Liver (tissue), 9 donors: ENCODE measurements around the gene KXD1. TPM values are rescaled to one million over a fixed set of nuclear protein-coding genes. Genes with fewer than 3 reads are reported as not detected.

Experiments
- DNase-seq: peaks from one replicate; pipeline ENCODE4 v3.0.0-alpha.2; 2017; ENCODE audit warnings: low spot score
- H3K27ac ChIP-seq, 2 donors: one replicate each; pipeline ENCODE4 v1.7.0; 2013; ENCODE audit warnings: inconsistent platforms in 2 of 2, low read length in 2 of 2, control low read depth in 1 of 2, low read depth in 1 of 2, mild to moderate bottlenecking in 1 of 2
- H3K27me3 ChIP-seq, 4 donors: one replicate each; pipeline versions ENCODE4 v1.6.1 to v1.7.0; 2013; ENCODE audit warnings: low read length in 3 of 4, inconsistent platforms in 1 of 4, mild to moderate bottlenecking in 1 of 4, moderate library complexity in 1 of 4; ENCODE audit not compliant: control insufficient read depth in 4 of 4, insufficient read depth in 4 of 4
- H3K36me3 ChIP-seq, 4 donors: one replicate each; pipeline versions ENCODE4 v1.6.1 to v1.7.0; 2013; ENCODE audit warnings: low read length in 3 of 4, mild to moderate bottlenecking in 3 of 4, low read depth in 1 of 4, moderate library complexity in 1 of 4; ENCODE audit not compliant: control insufficient read depth in 4 of 4, insufficient read depth in 3 of 4
- H3K4me1 ChIP-seq, 4 donors: one replicate each; pipeline versions ENCODE4 v1.6.1 to v1.7.0; 2013; ENCODE audit warnings: low read length in 3 of 4, mild to moderate bottlenecking in 3 of 4, moderate library complexity in 1 of 4; ENCODE audit not compliant: control insufficient read depth in 4 of 4, insufficient read depth in 4 of 4
- H3K4me3 ChIP-seq, 3 donors: one replicate each; pipeline versions ENCODE4 v1.6.1 to v1.7.0; 2013; ENCODE audit warnings: low read length in 3 of 3, control low read depth in 1 of 3, low read depth in 1 of 3, mild to moderate bottlenecking in 1 of 3
- H3K9ac ChIP-seq, 2 donors: one replicate each; pipeline ENCODE4 v1.7.0; 2013; ENCODE audit warnings: low read length in 2 of 2, mild to moderate bottlenecking in 2 of 2, moderate library complexity in 2 of 2, control low read depth in 1 of 2, low read depth in 1 of 2
- H3K9me3 ChIP-seq, 4 donors: one replicate each; pipeline versions ENCODE4 v1.6.1 to v1.7.0; 2013; ENCODE audit warnings: low read length in 3 of 4; ENCODE audit not compliant: control insufficient read depth in 4 of 4
- ATF3 ChIP-seq: IDR thresholded peaks from 2 replicates; pipeline ENCODE4 v1.6.1; 2016; ENCODE audit warnings: antibody characterized with exemption
- CTCF ChIP-seq: fragments of 150-350 bp; IDR thresholded peaks from 2 replicates; pipeline ENCODE4 v1.5.1; 2017; ENCODE audit warnings: improper control_type of control experiment, low read depth, low read length; ENCODE audit not compliant: missing input control
- EGR1 ChIP-seq, 2 donors: IDR thresholded peaks; 2 replicates each; pipeline ENCODE4 v1.6.1; 2016 to 2018; ENCODE audit warnings: antibody characterized with exemption in 2 of 2, low read depth in 2 of 2
- FOXA1 ChIP-seq: IDR thresholded peaks from 2 replicates; pipeline ENCODE4 v1.6.1; 2016; ENCODE audit warnings: antibody characterized with exemption
- FOXA2 ChIP-seq: IDR thresholded peaks from 2 replicates; pipeline ENCODE4 v1.6.1; 2016; ENCODE audit warnings: antibody characterized with exemption
- GABPA ChIP-seq, 2 donors: IDR thresholded peaks in 1 of 2; conservative IDR thresholded peaks in 1 of 2; 2 replicates each; pipeline ENCODE4 v1.6.1; 2016; ENCODE audit warnings: antibody characterized with exemption in 2 of 2, mild to moderate bottlenecking in 1 of 2, moderate library complexity in 1 of 2
- HNF4A ChIP-seq, 2 donors: conservative IDR thresholded peaks; 2 replicates each; pipeline ENCODE4 v1.6.1; 2016; ENCODE audit warnings: antibody characterized with exemption in 2 of 2, mild to moderate bottlenecking in 2 of 2
- JUND ChIP-seq, 2 donors: IDR thresholded peaks; 2 replicates each; pipeline ENCODE4 v1.6.1; 2016; ENCODE audit warnings: antibody characterized with exemption in 2 of 2
- MAX ChIP-seq: IDR thresholded peaks from 2 replicates; pipeline ENCODE4 v1.6.1; 2016; ENCODE audit warnings: antibody characterized with exemption
- NR2F2 ChIP-seq: IDR thresholded peaks from 2 replicates; pipeline ENCODE4 v1.6.1; 2016; ENCODE audit warnings: antibody characterized with exemption
- REST ChIP-seq: IDR thresholded peaks from 2 replicates; pipeline ENCODE4 v1.6.1; 2016; ENCODE audit warnings: antibody characterized with exemption, mild to moderate bottlenecking
- RXRA ChIP-seq, 2 donors: IDR thresholded peaks; 2 replicates each; pipeline ENCODE4 v1.6.1; 2017 to 2018; ENCODE audit warnings: antibody characterized with exemption in 2 of 2, mild to moderate bottlenecking in 1 of 2
- YY1 ChIP-seq: IDR thresholded peaks from 2 replicates; pipeline ENCODE4 v1.6.1; 2016; ENCODE audit warnings: antibody characterized with exemption, mild to moderate bottlenecking
- ZBTB33 ChIP-seq: IDR thresholded peaks from 2 replicates; pipeline ENCODE4 v1.6.1; 2016; ENCODE audit warnings: antibody characterized with exemption
- WGBS: extraction: QIAGEN DNeasy Blood & Tissue Kit; methylation state at CpG from one replicate; pipeline ENCODE4 v1.1.7; 2013; 5-methylcytosine and 5-hydroxymethylcytosine counted together
- polyA plus RNA-seq, 2 donors: library from polyadenylated mRNA; stranded (reverse) in 1 of 2; unstranded in 1 of 2; fragments of 200-250 nt in 1 of 2; fragments of >200 nt in 1 of 2; fragmentation: Nextera tagmentation in 1 of 2; extraction: Ambion mirVana in 1 of 2; gene quantifications; one replicate each; pipeline versions ENCODE4 v1.2.1 to v1.2.3, GENCODE V29; 2013 to 2015
- total RNA-seq, 2 donors: library from RNA; depleted of rRNA; stranded (reverse); fragments of >200 nt; gene quantifications; one replicate each; pipeline ENCODE4 v1.2.3, GENCODE V29; 2014
- donor health status: healthy.
- donor health status: healthy.
- donor health status: healthy.
- donor health status: healthy.
- donor health status: healthy.

Gene KXD1
- total and polyA plus RNA-seq, 4 donors: 31.8 to 53.6 (median 43.4) TPM

- TF ChIP-seq CTCF (no peak), HNF4A (conservative IDR thresholded peaks at IDR 0.05) (no peak)
Measured at GRCh38 chr19:18531485-18531884, 26.2 kb upstream of the KXD1 start (continued).

GRCh38 chr19:18532168-18532890, 25.3 kb upstream of the KXD1 start:
- Histone ChIP-seq H3K9ac (no peak overlapping the region), H3K27me3 (no peaks in the 10 kb centered on the region)
- no peak for DNase-seq

More at GRCh38 chr19:18532168-18532890, 25.3 kb upstream of the KXD1 start:
- no peaks in the 10 kb centered on the region for H3K9me3 ChIP-seq
- TF ChIP-seq ATF3 (no peak), ZBTB33 (no peak), MAX (no peak), RXRA (IDR thresholded peaks at IDR 0.05) (no peak), FOXA1 (no peak), FOXA2 (no peak), YY1 (no peak), EGR1 (IDR thresholded peaks at IDR 0.05; ENCODE audit: low read depth in 2 of 2) (no peak), REST (no peak), JUND (IDR thresholded peaks at IDR 0.05) (no peak), GABPA (IDR thresholded peaks at IDR 0.05 in 1 of 2, conservative IDR thresholded peaks at IDR 0.05 in 1 of 2) (no peak), NR2F2 (no peak)
- no peak overlapping the region for H3K27ac ChIP-seq
- no peak overlapping the region for H3K4me3 ChIP-seq
- peaks cover 0 to 34% (median 12%) of the 10 kb centered on the region in 4 donors for H3K36me3 ChIP-seq
- WGBS: 97% methylated on average over 22 of the region's 22 CpGs
- peaks cover 0 to 3% (median 1%) of the 10 kb centered on the region in 4 donors for H3K4me1 ChIP-seq
